HG02852 (cell line): ENCODE results near the gene CD9.

Experiments used
- ATAC-seq: cut with Tn5 transposase; IDR thresholded peaks from one replicate; pipeline ENCODE4 v1.9.1; 2021; ENCODE audit warnings: mild to moderate bottlenecking, moderate library complexity; ENCODE audit not compliant: unreplicated experiment

Gene CD9

GRCh38 chr12:6273205-6273540 lies 73.0 kb downstream of the CD9 start:
- no peak for ATAC-seq

GRCh38 chr12:6273541-6274230 lies 73.5 kb downstream of the CD9 start:
- ATAC-seq, result no peak

DNA sequence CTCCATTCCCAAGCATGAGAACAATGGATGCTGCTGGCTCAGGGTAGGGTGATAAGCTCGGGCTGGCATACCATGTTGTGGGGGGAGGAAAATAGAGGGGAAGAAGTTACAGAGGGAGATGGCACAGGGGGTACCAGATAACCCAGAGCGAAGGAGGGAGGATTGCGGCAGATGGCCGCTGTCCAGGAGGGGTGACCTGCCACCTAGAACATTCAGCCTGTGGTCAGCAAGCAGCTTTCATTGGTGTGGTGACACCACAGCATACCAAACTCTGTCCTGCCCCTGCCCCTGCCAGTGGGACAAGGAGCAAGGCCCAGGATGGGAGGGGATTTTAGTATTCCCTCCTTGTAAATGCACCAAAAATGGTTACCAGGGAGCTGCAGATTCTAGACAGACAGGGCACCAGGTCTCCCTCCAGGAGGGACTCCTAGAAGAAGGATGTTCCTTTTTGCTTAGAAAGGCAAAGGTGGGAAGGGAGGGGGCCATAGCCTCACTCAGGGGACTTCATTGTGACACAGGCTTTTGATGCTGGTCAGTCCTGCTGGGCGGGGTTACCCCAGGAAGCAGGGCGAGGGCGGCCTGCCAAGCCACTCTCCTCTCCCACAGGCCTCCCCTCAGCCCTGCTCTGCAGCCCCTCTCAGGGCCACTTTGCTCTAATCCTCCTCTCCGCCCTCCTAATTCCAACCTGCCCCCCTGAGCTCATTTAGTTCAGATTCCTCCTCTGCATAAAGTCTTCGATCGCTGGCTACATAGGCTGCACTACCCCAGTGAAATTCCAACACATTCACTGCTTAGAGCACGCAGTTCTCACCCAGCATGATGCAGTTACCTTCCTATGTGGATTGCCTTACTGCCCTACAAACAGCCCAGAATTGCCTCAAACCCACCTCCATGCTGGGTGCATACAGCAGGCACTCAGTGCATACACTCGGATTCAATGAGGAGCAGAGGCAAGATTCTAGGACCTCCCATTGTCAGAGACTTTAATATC lies 74.3 kb downstream of the CD9 start:
- ATAC-seq, result no peak

GRCh38 chr12:6275928-6276887 lies 76.0 kb downstream of the CD9 start:
- ATAC-seq, result no peak

- no peak for ATAC-seq
Measured at GRCh38 chr12:6276956-6277620, 76.9 kb downstream of the CD9 start.

GRCh38 chr12:6277982-6278438 lies 77.8 kb downstream of the CD9 start:
- ATAC-seq, result peak; percentile 33

- peak; percentile 76 for ATAC-seq
Measured at GRCh38 chr12:6278439-6279255, 78.4 kb downstream of the CD9 start.

GRCh38 chr12:6279256-6279628 lies 79.0 kb downstream of the CD9 start:
- ATAC-seq, result no peak

DNA sequence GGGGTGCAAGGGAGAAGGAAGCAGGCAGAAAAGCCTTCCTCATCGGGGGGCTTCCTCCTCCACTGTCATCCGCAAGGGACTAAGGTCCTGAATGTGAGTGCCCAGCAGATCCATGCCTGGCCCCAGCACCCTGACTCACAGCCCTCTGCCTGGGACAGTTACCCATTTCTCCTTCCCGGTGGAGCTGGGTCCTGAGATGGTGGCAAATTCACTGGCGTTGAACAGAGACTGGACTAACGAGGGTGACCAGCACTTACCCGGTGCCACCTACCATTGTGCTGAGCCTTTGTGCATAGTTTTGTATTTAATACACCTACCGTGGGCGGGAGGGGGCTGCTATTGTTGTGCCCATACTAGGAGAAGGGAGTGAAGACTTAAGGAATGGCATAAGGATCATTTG lies 79.4 kb downstream of the CD9 start:
- no peak for ATAC-seq

DNA sequence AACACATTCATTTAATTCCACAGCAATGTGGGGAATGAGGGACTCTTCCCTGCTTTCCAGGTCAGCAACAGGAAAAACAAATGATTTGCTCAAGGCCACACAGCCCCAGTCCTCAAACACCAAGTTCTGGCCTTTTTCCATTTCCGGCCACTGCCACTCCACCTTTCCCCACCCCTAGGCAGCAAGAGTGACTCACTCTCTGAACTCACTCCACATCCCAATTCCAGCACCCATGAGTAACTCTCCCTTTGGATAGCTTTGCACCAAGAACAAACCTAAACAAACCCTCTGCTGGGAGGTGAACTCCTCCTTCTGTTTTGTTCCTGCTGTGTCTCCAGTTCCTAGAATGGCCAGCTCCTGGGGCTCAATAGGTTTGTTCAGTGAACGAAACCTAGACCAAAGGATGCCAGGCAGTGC lies 79.9 kb downstream of the CD9 start:
- ATAC-seq, result no peak

- ATAC-seq, result no peak
Measured at GRCh38 chr12:6280672-6281071, 80.5 kb downstream of the CD9 start.

DNA sequence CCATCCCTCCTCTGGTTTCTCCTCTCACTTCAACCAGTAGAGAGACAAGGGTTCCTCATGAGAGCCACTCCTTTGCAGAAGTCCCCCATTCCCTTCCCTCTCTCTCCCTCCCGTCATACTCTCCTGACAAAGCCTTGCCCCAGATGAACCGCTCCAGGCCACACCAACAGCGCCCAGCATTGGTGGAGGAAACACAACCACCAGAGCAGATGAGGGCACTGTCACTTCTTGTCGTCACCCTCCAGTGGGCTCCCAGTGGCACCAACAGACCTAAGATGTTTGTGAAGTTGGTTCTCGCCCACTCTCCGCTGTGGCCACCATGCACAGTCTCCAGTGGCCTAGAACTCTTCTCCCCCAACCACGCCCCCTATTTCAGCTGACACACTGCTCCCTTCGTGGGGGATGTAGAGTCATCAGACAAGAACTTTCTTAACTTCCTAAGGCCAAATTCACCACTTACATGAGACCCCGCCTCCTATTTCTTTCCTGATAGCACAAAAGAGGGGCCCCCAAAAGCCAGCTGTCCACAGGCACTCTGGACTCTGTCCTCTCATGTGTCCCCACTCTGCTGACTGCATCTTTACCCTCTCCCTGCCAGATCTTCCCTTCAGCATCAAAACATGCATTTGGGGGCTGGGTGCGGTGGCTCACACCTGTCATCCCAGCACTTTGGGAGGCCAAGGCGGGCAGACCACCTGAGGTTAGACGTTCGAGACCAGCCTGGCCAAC lies 81.0 kb downstream of the CD9 start:
- ATAC-seq, result no peak

GRCh38 chr12:6282453-6282840 lies 82.2 kb downstream of the CD9 start:
- no peak for ATAC-seq

DNA sequence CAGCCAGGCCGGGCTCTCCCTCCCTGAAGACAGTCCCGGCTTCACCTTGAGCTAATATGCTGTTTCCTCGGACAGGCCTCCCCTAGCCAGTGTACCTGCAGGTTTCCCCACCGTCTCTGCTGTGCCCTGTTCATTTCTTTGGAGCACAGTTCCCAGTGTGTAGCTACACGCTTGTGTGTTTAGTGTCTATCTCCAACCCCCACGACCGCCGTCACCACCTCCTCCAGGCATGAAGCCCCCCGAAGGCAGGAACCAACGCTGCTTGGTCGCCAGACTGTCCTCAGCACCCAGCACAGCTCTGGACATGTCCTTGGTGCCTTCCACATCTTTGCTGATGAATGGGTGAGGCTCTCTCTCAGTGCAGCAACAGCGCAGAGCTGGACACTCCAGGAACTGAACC lies 84.1 kb downstream of the CD9 start:
- no peak for ATAC-seq

DNA sequence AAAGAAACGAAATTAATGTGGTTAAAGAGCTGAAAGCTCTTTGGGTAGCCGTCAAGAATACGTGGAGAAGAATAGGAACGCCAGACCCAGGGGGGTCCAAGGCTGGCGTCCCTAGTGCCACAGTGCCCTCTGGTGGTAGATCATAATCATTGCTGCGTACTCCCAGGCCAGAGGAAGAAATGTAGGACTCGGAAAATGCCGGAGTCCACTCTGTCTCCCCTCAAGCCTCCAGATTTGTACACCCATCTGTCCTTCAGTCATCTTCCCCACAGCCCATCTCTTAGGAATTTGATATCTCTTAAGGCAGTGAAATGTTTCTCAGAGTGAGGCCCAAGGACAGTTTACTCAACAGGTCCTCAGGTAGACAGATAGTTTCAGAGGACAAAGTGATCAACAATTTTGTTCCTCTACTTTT lies 84.9 kb downstream of the CD9 start:
- ATAC-seq, result peak; percentile 44

DNA sequence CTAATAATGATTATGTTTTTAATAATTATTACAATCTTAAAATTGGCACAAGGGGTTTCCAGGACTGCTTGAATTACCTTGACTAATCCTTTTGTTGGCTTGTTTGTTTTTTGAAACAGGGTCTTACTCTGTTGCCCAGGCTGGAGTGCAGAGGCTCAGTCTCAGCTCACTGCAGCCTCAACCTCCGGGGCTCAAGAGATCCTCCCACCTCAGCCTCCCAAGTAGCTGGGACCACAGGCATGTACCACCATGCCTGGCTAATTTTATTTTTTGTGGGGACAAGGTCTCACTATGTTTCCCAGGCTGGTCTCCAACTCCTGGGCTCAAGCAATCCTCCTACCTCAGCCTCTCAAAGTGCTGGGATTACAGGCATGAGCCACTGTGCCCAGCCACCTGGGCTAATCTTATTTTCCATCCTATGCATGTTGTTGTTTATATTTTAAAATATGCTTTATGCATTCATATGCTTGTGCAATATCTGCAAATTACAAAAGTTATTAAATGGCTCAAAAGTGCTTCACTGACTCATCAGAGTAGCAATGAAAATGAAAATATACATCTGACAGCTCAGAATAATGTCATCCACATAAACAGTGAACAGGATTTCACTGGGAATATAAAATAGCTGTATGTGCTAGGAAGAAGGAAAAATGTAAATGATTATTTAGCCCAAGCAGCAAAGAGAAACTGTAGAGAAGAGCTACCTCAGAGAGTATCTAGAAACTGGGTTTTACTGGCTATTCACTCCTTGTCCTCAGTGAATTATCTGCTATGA lies 85.5 kb downstream of the CD9 start:
- no peak for ATAC-seq
